Breast epithelium (tissue), 3 donors: ENCODE data around the gene DDX10.

Experiments
- POLR2A ChIP-seq: fragments of 450-650 bp; IDR thresholded peaks from one replicate; pipeline ENCODE4 v1.6.1; 2016; ENCODE audit warnings: antibody characterized with exemption, mild to moderate bottlenecking, moderate library complexity
- POLR2AphosphoS5 ChIP-seq, 3 donors: sonication (generic); formaldehyde crosslinking; IDR thresholded peaks; one replicate each; pipeline ENCODE4 v1.6.1; 2017; ENCODE audit warnings: antibody characterized with exemption in 3 of 3
- TF ChIP-seq, protein P1 (sequence below), 3 donors: fragments of 450-650 bp; IDR thresholded peaks; one replicate each; pipeline ENCODE4 v1.5.1; 2016 to 2017; ENCODE audit warnings: antibody characterized with exemption in 3 of 3, mild to moderate bottlenecking in 3 of 3, moderate library complexity in 3 of 3

DNA sequence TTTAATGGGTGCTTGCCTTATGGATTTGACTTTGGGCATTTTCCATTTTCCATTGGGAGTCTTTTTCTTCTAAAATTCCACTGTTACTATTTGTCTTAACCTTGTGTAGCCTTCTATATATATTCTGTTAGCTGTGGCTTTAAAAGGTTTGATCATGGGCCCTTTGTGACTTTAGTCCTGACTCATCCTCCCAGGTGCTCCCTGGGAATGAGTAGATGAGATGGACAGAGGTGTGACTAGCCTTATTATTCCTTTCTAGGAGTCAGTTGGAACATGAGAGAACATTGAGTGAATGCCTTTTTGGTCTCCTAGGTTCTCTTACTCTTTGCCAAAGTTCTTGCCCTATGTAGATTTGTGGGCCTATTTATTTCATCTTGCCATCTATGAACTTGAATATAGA, 39.0 kb downstream of the DDX10 start:
- TF ChIP-seq, protein P1, sequence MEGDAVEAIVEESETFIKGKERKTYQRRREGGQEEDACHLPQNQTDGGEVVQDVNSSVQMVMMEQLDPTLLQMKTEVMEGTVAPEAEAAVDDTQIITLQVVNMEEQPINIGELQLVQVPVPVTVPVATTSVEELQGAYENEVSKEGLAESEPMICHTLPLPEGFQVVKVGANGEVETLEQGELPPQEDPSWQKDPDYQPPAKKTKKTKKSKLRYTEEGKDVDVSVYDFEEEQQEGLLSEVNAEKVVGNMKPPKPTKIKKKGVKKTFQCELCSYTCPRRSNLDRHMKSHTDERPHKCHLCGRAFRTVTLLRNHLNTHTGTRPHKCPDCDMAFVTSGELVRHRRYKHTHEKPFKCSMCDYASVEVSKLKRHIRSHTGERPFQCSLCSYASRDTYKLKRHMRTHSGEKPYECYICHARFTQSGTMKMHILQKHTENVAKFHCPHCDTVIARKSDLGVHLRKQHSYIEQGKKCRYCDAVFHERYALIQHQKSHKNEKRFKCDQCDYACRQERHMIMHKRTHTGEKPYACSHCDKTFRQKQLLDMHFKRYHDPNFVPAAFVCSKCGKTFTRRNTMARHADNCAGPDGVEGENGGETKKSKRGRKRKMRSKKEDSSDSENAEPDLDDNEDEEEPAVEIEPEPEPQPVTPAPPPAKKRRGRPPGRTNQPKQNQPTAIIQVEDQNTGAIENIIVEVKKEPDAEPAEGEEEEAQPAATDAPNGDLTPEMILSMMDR (IDR thresholded peaks at IDR 0.05), result no peak
- no peak for TF ChIP-seq POLR2AphosphoS5 (IDR thresholded peaks at IDR 0.05)
- TF ChIP-seq POLR2A, result no peak
